ENCODE data around the gene CTSF. TPM values are rescaled to one million over a fixed set of nuclear protein-coding genes. Genes with fewer than 3 reads are reported as not detected.

The CTSF gene
- total and polyA plus RNA-seq, 12 donors: 17.1 to 75.5 (median 48.5) TPM

DNA sequence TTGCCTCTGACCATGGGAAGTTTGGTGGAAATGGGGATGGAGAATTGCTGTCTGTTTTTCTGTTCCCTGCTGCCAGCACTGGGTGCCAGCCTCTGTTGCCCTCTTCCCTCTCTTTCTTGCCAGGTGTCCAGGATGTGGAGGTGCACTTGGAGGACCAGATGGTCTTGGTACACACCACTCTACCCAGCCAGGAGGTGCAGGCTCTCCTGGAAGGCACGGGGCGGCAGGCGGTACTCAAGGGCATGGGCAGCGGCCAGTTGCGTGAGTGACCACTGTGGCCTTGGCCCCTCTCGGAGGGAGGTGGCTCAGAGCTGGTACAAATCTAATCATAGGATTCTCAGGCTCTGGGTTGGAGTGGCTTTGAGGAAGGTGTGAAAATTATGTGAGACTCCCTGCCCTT lies 30.6 kb upstream of the CTSF start:
- WGBS, 2 donors: 95% methylated on average over 6 of the region's 6 CpGs

GRCh38 chr11:66595245-66595904 lies 27.0 kb upstream of the CTSF start:
- Histone ChIP-seq H3K36me3 (peaks cover 0 to 17% (median 9%) of the 10 kb centered on the region in 9 donors), H3K27ac (peak overlapping the region in 8 of 10 donors; percentile 54 to 76 (median 64)), H3K4me3 (no peak overlapping the region), H3K4me1 (peaks cover 3 to 46% (median 36%) of the 10 kb centered on the region in 9 donors), H3K9me3 (no peaks in the 10 kb centered on the region), H3K27me3 (no peaks in the 10 kb centered on the region)
- DNase-seq (peak; percentile 40 to 72), ATAC-seq (peak; percentile 11 to 54 (median 46))
- 44 to 45% methylated on average over 5 of the region's 5 CpGs for WGBS, 2 donors
- intact Hi-C loops (cut with DNase I): no loop called here
- TF ChIP-seq, protein P1, sequence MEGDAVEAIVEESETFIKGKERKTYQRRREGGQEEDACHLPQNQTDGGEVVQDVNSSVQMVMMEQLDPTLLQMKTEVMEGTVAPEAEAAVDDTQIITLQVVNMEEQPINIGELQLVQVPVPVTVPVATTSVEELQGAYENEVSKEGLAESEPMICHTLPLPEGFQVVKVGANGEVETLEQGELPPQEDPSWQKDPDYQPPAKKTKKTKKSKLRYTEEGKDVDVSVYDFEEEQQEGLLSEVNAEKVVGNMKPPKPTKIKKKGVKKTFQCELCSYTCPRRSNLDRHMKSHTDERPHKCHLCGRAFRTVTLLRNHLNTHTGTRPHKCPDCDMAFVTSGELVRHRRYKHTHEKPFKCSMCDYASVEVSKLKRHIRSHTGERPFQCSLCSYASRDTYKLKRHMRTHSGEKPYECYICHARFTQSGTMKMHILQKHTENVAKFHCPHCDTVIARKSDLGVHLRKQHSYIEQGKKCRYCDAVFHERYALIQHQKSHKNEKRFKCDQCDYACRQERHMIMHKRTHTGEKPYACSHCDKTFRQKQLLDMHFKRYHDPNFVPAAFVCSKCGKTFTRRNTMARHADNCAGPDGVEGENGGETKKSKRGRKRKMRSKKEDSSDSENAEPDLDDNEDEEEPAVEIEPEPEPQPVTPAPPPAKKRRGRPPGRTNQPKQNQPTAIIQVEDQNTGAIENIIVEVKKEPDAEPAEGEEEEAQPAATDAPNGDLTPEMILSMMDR (IDR thresholded peaks at IDR 0.05): no peak

More for the DNA sequence above, 30.6 kb upstream of the CTSF start:
- H3K36me3 ChIP-seq: peaks cover 0 to 43% (median 9%) of the 10 kb centered on the region in 9 donors
- no peaks in the 10 kb centered on the region for H3K9me3 ChIP-seq
- TF ChIP-seq, protein P1 (IDR thresholded peaks at IDR 0.05): no peak
- ATAC-seq: no peak
- no peaks in the 10 kb centered on the region for H3K27me3 ChIP-seq
- H3K4me3 ChIP-seq: no peak overlapping the region
- no peak overlapping the region for H3K27ac ChIP-seq
- intact Hi-C loops (cut with DNase I): no loop called here
- no peak for DNase-seq
- H3K4me1 ChIP-seq: peaks cover 0 to 45% (median 38%) of the 10 kb centered on the region in 9 donors

- Histone ChIP-seq H3K27ac (peak overlapping the region in 9 of 10 donors; percentile 68 to 93 (median 84)), H3K4me1 (peaks cover 3 to 43% (median 32%) of the 10 kb centered on the region in 9 donors), H3K9me3 (no peaks in the 10 kb centered on the region), H3K27me3 (no peaks in the 10 kb centered on the region), H3K36me3 (no peaks in the 10 kb centered on the region), H3K4me3 (peak overlapping the region; percentile 36 to 85 (median 66))
- ATAC-seq (no peak), DNase-seq (no peak)
- intact Hi-C loops (cut with DNase I): loop anchor here in 3 of 10 donors (2.0 to 5.0 kb wide), 2 partner anchors 45 to 84 kb away; partner anchors contain the start of genes RBM4 (in 2 of the 3) and RBM4B (in 1 of the 3)
- TF ChIP-seq, protein P1 (IDR thresholded peaks at IDR 0.05): no peak
- WGBS, 2 donors: 61 to 62% methylated on average over 7 of the region's 7 CpGs
Measured at GRCh38 chr11:66593650-66594049, 25.2 kb upstream of the CTSF start.

DNA sequence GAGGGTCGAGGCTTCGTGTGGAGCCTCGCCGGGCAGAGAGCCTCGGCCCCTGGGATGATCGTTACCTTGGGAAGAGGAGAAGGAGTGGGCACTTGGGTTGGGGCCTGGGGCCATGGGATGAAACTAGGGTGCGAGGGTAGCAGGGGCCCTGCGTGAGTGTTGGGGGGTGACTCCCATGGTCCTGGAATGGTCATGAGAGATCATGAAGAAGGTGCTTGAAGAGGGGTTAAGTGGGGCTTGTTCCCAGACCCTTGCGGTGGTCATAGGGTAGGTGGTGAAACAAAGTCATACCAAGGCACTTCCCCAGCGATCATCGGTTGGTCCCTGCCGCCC lies 24.9 kb upstream of the CTSF start:
- TF ChIP-seq, protein P1 (IDR thresholded peaks at IDR 0.05): no peak
- intact Hi-C loops (cut with DNase I): loop anchor here in 3 of 10 donors (2.0 to 5.0 kb wide), 2 partner anchors 46 to 84 kb away; partner anchors contain the start of genes RBM4 (in 2 of the 3) and RBM4B (in 1 of the 3)

More for the DNA sequence above, 24.9 kb upstream of the CTSF start:
- 7 to 9% methylated on average over 12 of the region's 12 CpGs for WGBS, 2 donors
- peak in 2 of 8 donors; percentile 2 to 28 for ATAC-seq
- Histone ChIP-seq H3K4me1 (peaks cover 3 to 43% (median 32%) of the 10 kb centered on the region in 9 donors), H3K27ac (peak overlapping the region in 9 of 10 donors; percentile 68 to 93 (median 84)), H3K36me3 (no peaks in the 10 kb centered on the region), H3K9me3 (no peaks in the 10 kb centered on the region), H3K4me3 (peak overlapping the region; percentile 36 to 85 (median 66)), H3K27me3 (no peaks in the 10 kb centered on the region)
- DNase-seq: no peak

All from heart right ventricle (tissue), 16 donors.